Measurements from ENCODE around the gene ARID3A. TPM values are rescaled to one million over a fixed set of nuclear protein-coding genes. Genes with fewer than 3 reads are reported as not detected.
A peak's percentile ranks its signal among the peaks of the same experiment; 100 is the strongest.
"Not testable (repeated sequence)": the region's sequence is repeated elsewhere in the genome, so short reads cannot be mapped to it uniquely, and the experiment has no call there.

Gene ARID3A
- total RNA-seq, 2 donors from 2014 or later: 31.7 to 34.0 TPM

DNA sequence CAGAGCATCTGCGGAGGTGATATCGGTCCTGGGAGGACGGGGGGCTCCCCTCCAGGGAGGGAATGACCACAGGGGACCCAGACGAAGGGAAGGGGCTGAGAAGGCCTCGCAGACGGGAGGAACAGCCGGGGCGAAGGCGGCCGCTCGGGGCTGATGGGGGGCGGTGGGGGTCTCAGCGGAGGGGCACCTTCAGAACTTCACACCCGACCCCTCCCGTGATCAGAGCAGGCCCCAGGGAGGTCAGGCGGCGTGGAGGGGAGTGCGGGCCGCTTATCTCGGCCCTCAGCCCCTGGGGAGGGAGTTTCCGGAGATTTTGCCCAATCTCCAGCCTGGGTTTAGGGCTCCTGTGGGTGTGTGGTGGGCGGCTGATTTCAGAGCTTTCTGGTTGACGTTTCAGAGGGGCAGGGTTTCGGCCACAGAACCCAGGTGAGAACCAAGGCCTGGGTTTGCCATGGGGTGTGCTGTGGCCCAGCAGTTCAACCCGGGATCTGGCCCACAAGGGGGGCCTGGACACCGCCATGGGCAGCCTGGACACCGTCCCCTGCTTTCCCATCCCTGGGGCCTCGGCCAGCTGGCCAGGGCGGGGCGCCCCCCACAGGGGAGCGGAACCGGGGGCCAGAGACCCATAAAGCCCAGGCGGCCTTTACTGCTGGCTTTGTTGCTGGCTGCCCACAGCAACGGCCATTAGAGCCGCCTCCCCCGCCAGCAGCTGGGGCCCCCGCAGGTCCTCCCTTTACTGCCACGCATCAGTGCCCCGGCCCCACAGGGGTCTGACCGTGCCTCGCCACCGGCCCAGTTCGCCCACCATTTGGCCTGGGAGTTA, 29.0 kb downstream of the ARID3A start:
- Mint-ChIP-seq H3K27me3 (ENCODE audit: low read depth) (no peaks in the 10 kb centered on the region), H3K27ac (no peak overlapping the region), H3K4me1 (ENCODE audit: low read depth) (peaks cover 5% of the 10 kb centered on the region), H3K9me3 (no peaks in the 10 kb centered on the region), H3K36me3 (ENCODE audit: insufficient read depth in 2 of 2) (no peaks in the 10 kb centered on the region), H3K4me3 (no peak overlapping the region)
- DNase-seq: no peak
- ATAC-seq (replicated peaks in 1 of 2): no peak

DNA sequence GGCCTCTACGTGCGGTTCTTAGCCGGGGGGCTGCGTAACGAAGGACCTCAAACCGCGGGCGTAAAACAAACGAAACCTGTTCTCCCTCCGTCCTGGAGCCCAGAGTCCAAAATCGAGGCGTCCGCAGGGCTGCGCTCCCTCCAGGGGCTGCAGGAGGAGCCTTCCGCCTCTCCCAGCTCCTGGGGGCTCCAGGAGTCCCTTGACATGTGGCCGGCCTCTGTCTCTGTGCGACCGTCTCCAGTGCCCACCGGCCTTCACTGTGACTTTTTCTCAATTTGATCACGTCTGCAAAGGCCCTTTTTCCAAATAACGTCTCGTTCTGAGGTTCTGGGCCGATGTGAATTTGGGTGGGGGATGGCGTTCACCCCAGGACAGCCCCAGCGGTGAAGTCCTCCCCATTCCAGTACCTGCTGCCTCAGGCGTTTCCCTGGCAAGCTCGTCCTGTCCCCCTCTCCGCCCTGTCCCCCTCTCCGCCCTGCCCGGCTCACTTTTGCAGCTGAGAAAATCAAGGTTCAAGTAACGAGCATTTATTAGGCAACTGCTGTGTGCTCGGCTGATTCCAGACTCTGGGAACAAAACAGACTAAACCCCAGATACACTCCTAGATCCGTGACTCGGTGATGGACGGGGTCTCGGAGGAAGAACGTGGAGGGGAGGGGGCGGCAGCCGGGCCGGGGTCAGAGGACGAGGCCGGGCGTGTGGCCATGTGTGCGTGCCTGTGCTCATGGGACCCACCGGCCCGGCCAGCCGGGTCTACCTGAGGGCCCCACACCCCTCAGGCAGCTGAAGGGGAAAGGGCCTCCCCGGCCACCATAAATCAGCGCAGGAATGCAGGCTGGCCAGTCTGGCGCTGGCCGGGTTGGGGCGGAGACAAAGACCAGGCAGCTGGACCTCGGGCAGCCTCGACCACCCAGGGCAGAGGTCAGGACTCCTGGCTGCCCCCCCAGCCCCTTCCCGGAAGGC, 30.2 kb downstream of the ARID3A start:
- DNase-seq (no peak), ATAC-seq (replicated peaks in 1 of 2) (no peak)
- no peaks in the 10 kb centered on the region for H3K9me3 Mint-ChIP-seq
- no peak overlapping the region for H3K4me3 Mint-ChIP-seq
- no peaks in the 10 kb centered on the region for H3K27me3 Mint-ChIP-seq (ENCODE audit: low read depth)
- no peaks in the 10 kb centered on the region for H3K36me3 Mint-ChIP-seq (ENCODE audit: insufficient read depth in 2 of 2)
- H3K27ac Mint-ChIP-seq: no peak overlapping the region
- peaks cover 5% of the 10 kb centered on the region for H3K4me1 Mint-ChIP-seq (ENCODE audit: low read depth)

DNA sequence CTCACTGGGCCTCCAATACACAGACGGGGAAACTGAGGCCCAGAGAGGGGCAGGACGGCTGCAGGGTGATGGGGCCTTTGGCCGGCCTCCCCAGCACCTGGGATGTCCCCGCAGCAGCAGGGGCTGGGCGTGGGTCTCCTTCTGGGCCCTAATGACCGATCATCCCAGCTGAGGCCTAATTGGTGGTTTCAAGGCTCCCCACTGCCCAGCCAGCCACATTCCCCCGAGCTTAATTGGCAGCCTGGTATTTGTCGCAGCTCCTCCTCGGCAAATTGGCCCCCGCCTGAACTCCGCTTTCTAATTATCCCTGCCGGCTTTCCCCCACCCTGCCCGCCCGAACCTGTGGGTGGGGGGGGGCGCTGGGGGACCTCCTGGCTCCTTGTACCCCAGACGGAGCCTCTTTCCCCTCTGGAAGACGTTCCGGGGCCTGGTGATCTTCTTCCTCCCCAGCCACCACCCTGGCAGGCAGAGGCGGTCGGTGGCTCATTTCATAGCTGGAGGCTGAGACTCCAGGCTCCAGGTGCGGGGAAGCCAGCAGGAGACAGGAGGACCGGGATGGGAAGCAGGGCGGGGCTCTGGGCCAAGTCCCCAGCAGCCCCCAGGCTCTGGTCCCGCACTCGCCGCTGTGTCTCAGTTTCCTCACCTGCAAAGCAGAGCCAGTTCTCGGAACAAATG, 31.1 kb downstream of the ARID3A start:
- Mint-ChIP-seq H3K36me3 (ENCODE audit: insufficient read depth in 2 of 2) (no peaks in the 10 kb centered on the region), H3K27me3 (ENCODE audit: low read depth) (no peaks in the 10 kb centered on the region), H3K4me3 (no peak overlapping the region), H3K9me3 (no peaks in the 10 kb centered on the region), H3K4me1 (ENCODE audit: low read depth) (peaks cover 5% of the 10 kb centered on the region), H3K27ac (no peak overlapping the region)
- DNase-seq (no peak), ATAC-seq (replicated peaks in 1 of 2) (no peak)

DNA sequence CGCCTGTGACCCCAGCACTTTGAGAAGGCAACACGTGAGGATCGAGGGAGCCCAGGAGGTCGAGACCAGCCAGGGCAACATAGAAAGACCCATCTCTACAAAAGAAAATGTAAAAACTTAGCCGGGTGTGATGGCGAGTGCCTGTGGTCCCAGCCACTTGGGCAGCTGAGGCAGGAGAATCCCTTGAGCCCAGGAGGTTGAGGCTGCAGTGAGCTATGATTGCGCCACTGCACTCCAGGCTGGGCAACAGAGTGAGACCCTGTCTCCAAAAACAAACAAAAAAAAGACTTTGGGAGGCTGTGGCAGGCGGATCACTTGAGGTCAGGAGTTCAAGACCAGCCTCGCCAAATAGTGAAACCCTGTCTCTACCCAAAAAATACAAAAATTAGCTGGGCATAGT, 31.7 kb downstream of the ARID3A start:
- ATAC-seq (replicated peaks in 1 of 2); H3K9me3 Mint-ChIP-seq; H3K27ac Mint-ChIP-seq; DNase-seq; H3K4me1 Mint-ChIP-seq (ENCODE audit: low read depth); H3K4me3 Mint-ChIP-seq; H3K36me3 Mint-ChIP-seq (ENCODE audit: insufficient read depth in 2 of 2); H3K27me3 Mint-ChIP-seq (ENCODE audit: low read depth): not testable (repeated sequence)

DNA sequence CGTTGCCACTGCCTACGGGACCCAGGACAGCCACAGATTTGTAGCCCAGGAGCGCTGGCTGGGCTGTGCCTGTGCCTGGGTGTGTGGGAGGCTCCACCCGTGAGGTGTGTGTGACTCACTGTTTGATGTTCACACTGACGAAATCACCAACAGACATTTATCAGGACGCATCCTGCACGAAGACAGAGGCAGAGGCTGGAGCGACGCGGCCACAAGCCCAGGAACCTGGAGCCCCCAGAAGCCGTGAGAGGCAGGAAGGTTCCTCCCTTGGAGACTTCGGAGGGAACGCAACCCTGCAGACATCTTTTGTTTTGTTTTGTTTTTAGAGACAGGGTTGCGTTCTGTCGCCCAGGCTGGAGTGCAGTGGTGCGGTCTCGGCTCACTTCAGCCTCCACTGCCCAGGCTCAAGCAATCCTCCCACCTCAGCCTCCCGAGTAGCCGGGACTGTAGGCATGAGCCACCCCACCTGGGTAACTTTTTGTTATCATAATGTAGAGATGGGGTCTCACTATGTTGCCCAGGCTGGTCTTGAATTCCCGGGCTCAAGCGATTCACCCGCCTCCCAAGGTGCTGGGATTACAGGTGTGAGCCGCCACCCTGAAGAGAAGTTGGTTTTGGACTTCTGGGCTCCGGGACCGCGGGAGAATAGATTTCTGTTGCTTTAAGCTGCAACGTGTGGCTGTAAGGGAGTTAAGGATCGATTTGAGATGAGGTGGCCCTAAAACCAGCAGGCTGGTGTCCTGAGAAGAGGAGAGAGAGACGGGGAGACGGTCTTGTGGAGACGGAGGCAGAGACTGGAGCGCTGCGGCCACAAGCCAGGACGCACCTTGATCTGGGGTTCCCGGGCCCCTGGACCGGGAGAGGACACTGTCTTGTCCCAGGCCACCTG, 33.4 kb downstream of the ARID3A start:
- ATAC-seq (replicated peaks in 1 of 2) (peak; percentile 83 to 87), DNase-seq (peak; percentile 30 to 51)
- H3K4me3 Mint-ChIP-seq: peak overlapping the region in 1 of 2 donors; percentile 36
- no peaks in the 10 kb centered on the region for H3K27me3 Mint-ChIP-seq (ENCODE audit: low read depth)
- H3K9me3 Mint-ChIP-seq: no peaks in the 10 kb centered on the region
- no peaks in the 10 kb centered on the region for H3K36me3 Mint-ChIP-seq (ENCODE audit: insufficient read depth in 2 of 2)
- H3K4me1 Mint-ChIP-seq (ENCODE audit: low read depth): peaks cover 5% of the 10 kb centered on the region
- H3K27ac Mint-ChIP-seq: no peak overlapping the region

DNA sequence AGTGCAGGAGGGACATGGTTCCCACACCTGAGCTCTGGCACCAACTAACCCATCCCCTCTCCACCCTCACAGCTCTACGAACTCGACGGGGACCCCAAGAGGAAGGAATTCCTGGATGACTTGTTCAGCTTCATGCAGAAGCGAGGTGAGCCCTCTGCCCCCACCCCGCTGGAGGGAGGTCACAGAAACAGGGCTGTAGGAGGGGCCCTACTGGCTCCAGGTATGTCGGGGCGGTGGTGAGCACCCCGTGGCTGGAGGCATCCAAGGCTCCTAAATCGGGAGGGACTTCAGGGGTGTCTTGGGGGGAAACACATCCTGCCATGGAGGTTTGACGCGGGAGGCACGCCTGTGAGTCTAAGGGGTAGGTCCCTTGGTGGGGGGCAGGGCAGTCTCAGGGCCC, 34.2 kb downstream of the ARID3A start:
- H3K4me1 Mint-ChIP-seq (ENCODE audit: low read depth): peaks cover 5% of the 10 kb centered on the region
- peaks cover 0 to under 1% of the 10 kb centered on the region in 2 donors for H3K9me3 Mint-ChIP-seq
- no peak overlapping the region for H3K4me3 Mint-ChIP-seq
- H3K36me3 Mint-ChIP-seq (ENCODE audit: insufficient read depth in 2 of 2): peaks cover under 1 to 2% of the 10 kb centered on the region in 2 donors
- H3K27ac Mint-ChIP-seq: no peak overlapping the region
- DNase-seq (no peak), ATAC-seq (replicated peaks in 1 of 2) (no peak)
- no peaks in the 10 kb centered on the region for H3K27me3 Mint-ChIP-seq (ENCODE audit: low read depth)

DNA sequence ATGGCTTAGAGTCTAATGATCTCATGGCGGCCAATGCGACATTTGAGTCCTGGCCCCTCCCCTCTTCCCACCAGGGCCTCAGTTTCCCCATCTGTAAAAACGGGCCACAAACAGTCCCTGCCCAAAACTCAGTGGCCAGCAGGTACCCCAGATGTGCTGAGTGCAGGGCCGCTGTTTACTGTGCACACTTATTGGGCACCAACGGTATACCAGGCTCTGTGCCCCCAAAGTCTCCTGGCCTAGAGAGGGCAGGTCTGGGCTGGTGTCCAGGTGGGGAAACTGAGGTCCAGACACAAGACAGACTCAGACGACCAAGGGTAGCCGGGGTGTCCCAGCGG, 34.7 kb downstream of the ARID3A start:
- peaks cover 5 to 6% of the 10 kb centered on the region in 2 donors for H3K36me3 Mint-ChIP-seq (ENCODE audit: insufficient read depth in 2 of 2)
- H3K4me3 Mint-ChIP-seq: no peak overlapping the region
- no peak overlapping the region for H3K27ac Mint-ChIP-seq
- DNase-seq (no peak), ATAC-seq (replicated peaks in 1 of 2) (no peak)
- no peaks in the 10 kb centered on the region for H3K27me3 Mint-ChIP-seq (ENCODE audit: low read depth)
- H3K9me3 Mint-ChIP-seq: peaks cover 2% of the 10 kb centered on the region in 2 donors
- peaks cover 5% of the 10 kb centered on the region for H3K4me1 Mint-ChIP-seq (ENCODE audit: low read depth)

DNA sequence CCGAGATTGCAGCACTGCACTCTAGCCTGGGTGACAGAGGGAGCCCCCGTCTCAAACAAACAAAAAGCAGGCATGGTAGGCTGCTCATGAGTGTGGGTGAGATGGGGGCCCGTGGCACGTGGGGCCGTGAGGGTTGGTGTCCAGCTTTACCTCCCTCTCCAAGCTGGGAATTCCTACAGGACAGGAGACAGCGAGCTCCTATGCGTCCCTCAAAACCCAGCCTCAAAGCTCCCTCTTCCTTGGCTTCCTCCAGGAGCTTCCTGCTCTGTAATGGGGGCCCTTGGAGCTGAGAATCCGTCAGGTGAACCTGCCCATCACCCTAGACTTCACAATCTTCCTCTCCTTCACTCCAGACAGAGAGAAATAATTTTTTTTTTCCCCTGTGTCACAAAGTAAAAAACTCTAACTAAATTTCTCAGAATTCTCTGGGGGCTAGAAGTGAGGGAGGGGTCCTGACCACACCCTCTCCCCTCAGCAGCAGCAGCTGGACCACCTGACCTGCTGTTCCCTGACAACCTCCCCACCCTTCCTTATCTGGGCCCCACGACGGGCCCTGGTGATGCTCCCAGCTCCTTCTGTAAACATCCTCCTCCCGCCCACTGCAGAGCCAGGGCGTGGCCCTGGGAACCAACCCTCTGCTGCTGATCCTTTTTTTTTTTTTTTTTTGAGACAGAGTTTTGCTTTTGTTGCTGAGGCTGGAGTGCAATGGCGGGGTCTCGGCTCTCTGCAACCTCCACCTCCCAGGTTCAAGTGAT, 36.2 kb downstream of the ARID3A start:
- peaks cover 5 to 13% of the 10 kb centered on the region in 2 donors for H3K36me3 Mint-ChIP-seq (ENCODE audit: insufficient read depth in 2 of 2)
- H3K4me1 Mint-ChIP-seq (ENCODE audit: low read depth): peaks cover 5% of the 10 kb centered on the region
- DNase-seq: no peak
- H3K27ac Mint-ChIP-seq: no peak overlapping the region
- H3K9me3 Mint-ChIP-seq: peaks cover 2% of the 10 kb centered on the region in 2 donors
- H3K27me3 Mint-ChIP-seq (ENCODE audit: low read depth): no peaks in the 10 kb centered on the region
- H3K4me3 Mint-ChIP-seq: no peak overlapping the region
- no peak for ATAC-seq (replicated peaks in 1 of 2)

DNA sequence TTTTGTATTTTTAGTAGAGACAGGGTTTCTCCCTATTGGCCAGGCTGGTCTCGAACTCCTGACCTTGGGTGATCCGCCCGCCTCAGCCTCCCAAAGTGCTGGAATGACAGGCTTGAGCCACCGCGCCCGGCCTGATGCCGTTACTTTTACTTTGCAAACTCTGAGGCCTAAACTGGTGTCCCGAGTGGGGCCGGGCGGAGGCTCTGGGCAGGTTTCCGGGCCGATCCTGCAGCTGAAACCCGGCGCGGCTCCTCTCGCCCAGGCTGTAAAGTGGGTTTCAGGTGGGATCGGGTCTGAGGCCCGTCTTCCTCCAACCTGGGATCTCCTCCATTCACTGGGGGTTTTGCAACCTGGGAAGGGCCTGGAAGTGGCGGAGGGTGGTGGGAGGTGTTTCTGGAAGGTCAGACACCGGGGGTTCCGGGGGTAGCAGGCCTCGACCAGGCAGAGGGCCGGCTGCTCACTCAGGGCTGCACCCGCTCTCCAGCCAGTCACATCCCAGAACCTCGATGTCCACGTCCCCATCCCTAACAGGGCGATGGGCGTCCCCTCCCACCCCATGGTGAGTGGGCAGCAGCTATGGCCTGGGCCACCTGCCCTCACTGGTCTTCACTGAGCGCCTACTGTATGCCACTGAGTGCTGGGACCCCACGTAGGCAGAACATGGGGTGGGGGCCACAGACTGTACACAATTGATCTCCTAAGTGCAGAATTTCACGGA, 37.0 kb downstream of the ARID3A start:
- no peaks in the 10 kb centered on the region for H3K27me3 Mint-ChIP-seq (ENCODE audit: low read depth)
- peaks cover 5 to 13% of the 10 kb centered on the region in 2 donors for H3K36me3 Mint-ChIP-seq (ENCODE audit: insufficient read depth in 2 of 2)
- H3K4me3 Mint-ChIP-seq: no peak overlapping the region
- H3K27ac Mint-ChIP-seq: no peak overlapping the region
- H3K9me3 Mint-ChIP-seq: peaks cover 2% of the 10 kb centered on the region in 2 donors
- peaks cover 5% of the 10 kb centered on the region for H3K4me1 Mint-ChIP-seq (ENCODE audit: low read depth)
- DNase-seq: no peak
- ATAC-seq (replicated peaks in 1 of 2): no peak

- Mint-ChIP-seq H3K27me3 (ENCODE audit: low read depth) (no peaks in the 10 kb centered on the region), H3K4me1 (ENCODE audit: low read depth) (peaks cover 5% of the 10 kb centered on the region), H3K36me3 (ENCODE audit: insufficient read depth in 2 of 2) (peaks cover 5 to 17% of the 10 kb centered on the region in 2 donors), H3K27ac (no peak overlapping the region), H3K4me3 (no peak overlapping the region), H3K9me3 (peaks cover 2% of the 10 kb centered on the region in 2 donors)
- DNase-seq (no peak), ATAC-seq (replicated peaks in 1 of 2) (no peak)
Measured at GRCh38 chr19:963486-963951, 37.7 kb downstream of the ARID3A start.

GRCh38 chr19:964116-964520, 38.3 kb downstream of the ARID3A start:
- no peaks in the 10 kb centered on the region for H3K4me1 Mint-ChIP-seq (ENCODE audit: low read depth)
- H3K36me3 Mint-ChIP-seq (ENCODE audit: insufficient read depth in 2 of 2): peaks cover 5 to 17% of the 10 kb centered on the region in 2 donors
- DNase-seq (no peak), ATAC-seq (replicated peaks in 1 of 2) (no peak)
- H3K27ac Mint-ChIP-seq: no peak overlapping the region
- peaks cover 2% of the 10 kb centered on the region in 2 donors for H3K9me3 Mint-ChIP-seq
- H3K4me3 Mint-ChIP-seq: no peak overlapping the region
- no peaks in the 10 kb centered on the region for H3K27me3 Mint-ChIP-seq (ENCODE audit: low read depth)

All from activated T-cell treated with anti-CD3 and anti-CD28 coated beads, Interleukin-2, amount 50 U/mL, for 72 hours (primary cell).